Right lobe of liver (tissue), 6 donors: ENCODE results near the gene GPC6. TPM values are rescaled to one million over a fixed set of nuclear protein-coding genes. Genes with fewer than 3 reads are reported as not detected.

Experiments
- ATAC-seq, 4 donors: fragments of 200-7000 bp; cut with Tn5 transposase; one replicate each; pipeline ENCODE4 v1.9.1; 2020; ENCODE audit warnings: mild to moderate bottlenecking in 4 of 4, moderate library complexity in 4 of 4
- DNase-seq, 3 donors: peaks; one replicate each; pipeline ENCODE4 v3.0.0-alpha.2; 2020
- H3K27ac ChIP-seq, 3 donors: fragments of 200-600 bp; one replicate each; pipeline ENCODE4 v1.8.0; 2022
- H3K27me3 ChIP-seq, 2 donors: fragments of 200-600 bp; one replicate each; pipeline ENCODE4 v1.8.0; 2022
- H3K36me3 ChIP-seq, 4 donors: fragments of 200-600 bp; sonication (generic) in 1 of 4; one replicate each; pipeline versions ENCODE4 v1.5.1 to v1.8.0; 2017 to 2022; ENCODE audit warnings: control low read depth in 1 of 4
- H3K4me1 ChIP-seq, 4 donors: fragments of 200-600 bp; sonication (generic) in 1 of 4; one replicate each; pipeline versions ENCODE4 v1.5.1 to v1.8.0; 2017 to 2022; ENCODE audit warnings: control low read depth in 1 of 4
- H3K4me3 ChIP-seq, 3 donors: fragments of 200-600 bp; one replicate each; pipeline ENCODE4 v1.8.0; 2022
- H3K9me3 ChIP-seq, 4 donors: fragments of 200-600 bp; sonication (generic) in 1 of 4; one replicate each; pipeline versions ENCODE4 v1.5.1 to v1.8.0; 2017 to 2022; ENCODE audit warnings: control low read depth in 1 of 4
- CTCF ChIP-seq, 4 donors: fragments of 200-600 bp in 3 of 4; fragments of 450-650 bp in 1 of 4; IDR thresholded peaks; one replicate each; pipeline versions ENCODE4 v1.5.1 to v1.8.0; 2016 to 2022; ENCODE audit warnings: antibody characterized with exemption in 4 of 4, mild to moderate bottlenecking in 2 of 4
- POLR2A ChIP-seq: fragments of 450-650 bp; IDR thresholded peaks from one replicate; pipeline ENCODE4 v1.6.1; 2017; ENCODE audit warnings: antibody characterized with exemption, mild to moderate bottlenecking
- WGBS: methylation state at CpG from one replicate; pipeline ENCODE4 v1.1.6; 2018; ENCODE audit warnings: low coverage, low lambda C conversion rate; ENCODE audit not compliant: insufficient coverage; ENCODE audit errors: missing lambda C conversion rate; 5-methylcytosine and 5-hydroxymethylcytosine counted together
- intact Hi-C, 2 donors: fragments of 100-400 bp; cut with DNase I; formaldehyde crosslinking; loops; one replicate each; pipeline versions ENCODE4 v1.11.2 to v1.14.1; 2022
- total RNA-seq, 6 experiments: library from RNA; depleted of rRNA in 2 of 6; stranded (reverse); fragments of >200 nt in 2 of 6; fragmentation: NEBNext Ultra II Directional in 3 of 6; extraction: Animal tissue kit (Norgen Biotek cat#: 25700) in 3 of 6; gene quantifications; one replicate each; pipeline versions ENCODE4 v1.1.0 to v1.2.4, GENCODE V29; 2016 to 2023
- donor health status: DM: no; HTN: yes; CAD: no.
- donor health status: DM: no; HTN: no; CAD: no.
- donor health status: DM: no; HTN: no; CAD: no.
- donor health status: DM: no; HTN: yes; CAD: no.
- donor health status: DM: no; HTN: yes; CAD: no.

The GPC6 gene
- total RNA-seq, 6 experiments from 2014 or later: 18.6 to 30.1 (median 20.2) TPM

DNA sequence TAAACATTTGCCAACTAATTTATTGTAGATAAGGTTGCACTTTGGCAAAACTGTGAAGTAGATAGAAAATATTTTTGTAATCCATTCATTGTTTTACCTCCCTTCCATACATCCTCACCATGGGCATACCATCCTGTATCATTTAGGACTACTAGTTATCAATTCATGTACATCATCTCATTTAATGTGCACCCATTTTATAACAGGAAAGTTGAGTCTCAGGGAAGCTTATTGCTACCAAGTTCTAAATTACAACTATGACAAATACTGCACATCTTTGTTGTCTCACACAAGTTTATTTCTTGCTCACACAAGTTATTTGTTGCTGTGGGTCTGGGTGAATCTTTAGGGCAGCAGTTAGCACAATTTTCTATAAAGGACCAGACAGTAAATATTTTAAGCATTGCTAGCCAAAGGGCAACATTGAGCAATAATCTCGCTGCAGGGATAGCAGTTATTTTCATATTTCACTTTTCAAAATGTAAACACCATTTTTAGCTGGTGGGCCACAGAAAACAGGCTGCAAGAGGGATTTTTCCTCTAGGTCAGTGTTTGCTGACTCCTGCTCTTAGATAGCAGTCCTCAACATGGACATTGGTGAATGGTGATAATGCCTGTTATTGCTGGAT, 276.5 kb downstream of the GPC6 start:
- intact Hi-C loops: no loop called here
- 42% methylated on average over 1 of the region's 1 CpG for WGBS
- no peak overlapping the region for H3K27ac ChIP-seq
- no peaks in the 10 kb centered on the region for H3K36me3 ChIP-seq
- H3K4me1 ChIP-seq: no peaks in the 10 kb centered on the region
- H3K9me3 ChIP-seq: no peaks in the 10 kb centered on the region
- no peak for DNase-seq
- no peaks in the 10 kb centered on the region for H3K27me3 ChIP-seq
- H3K4me3 ChIP-seq: no peak overlapping the region
- TF ChIP-seq POLR2A (no peak), CTCF (IDR thresholded peaks at IDR 0.05) (no peak)
- ATAC-seq: no peak

DNA sequence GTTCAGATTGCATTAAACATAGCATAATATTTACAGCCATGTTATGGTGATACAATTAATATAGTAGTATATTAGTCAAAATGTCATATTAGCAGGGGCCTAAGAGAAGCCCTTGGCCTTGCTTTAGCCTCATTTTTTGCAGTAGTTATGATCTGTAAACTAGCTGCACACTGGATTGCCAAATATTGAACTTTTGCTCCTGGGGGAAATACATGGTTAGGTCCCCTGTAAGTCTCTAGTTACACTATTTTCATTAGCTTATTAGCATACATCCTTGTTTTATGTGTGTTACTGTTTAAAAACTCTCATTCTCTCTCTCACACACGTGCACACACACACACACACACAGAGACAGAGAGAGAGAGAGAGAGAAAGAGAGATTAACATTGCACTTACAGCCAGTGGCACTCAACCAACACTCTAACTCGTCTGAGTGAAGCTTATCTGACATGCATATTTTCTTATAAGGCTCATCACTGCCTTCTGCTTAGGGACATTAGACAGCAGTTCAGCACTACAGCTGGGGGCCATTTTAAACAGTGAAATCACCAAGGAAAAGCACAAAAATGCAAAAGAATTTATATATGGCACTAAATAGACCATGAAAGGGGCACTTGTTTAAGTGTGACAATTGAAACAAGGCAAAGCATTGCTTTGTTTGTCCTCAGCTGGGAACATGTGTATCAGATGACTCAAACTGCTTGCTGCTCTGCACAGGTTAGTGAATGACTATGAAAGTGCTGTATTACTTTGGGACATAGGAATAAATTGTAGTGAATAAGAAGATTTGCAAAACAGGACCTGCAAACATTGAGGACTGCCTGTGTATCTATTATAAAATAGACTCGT, 278.7 kb downstream of the GPC6 start:
- no peak for DNase-seq
- intact Hi-C loops: no loop called here
- TF ChIP-seq CTCF (IDR thresholded peaks at IDR 0.05) (no peak), POLR2A (no peak)
- Histone ChIP-seq H3K36me3 (no peaks in the 10 kb centered on the region), H3K27ac (no peak overlapping the region), H3K9me3 (no peaks in the 10 kb centered on the region), H3K27me3 (no peaks in the 10 kb centered on the region), H3K4me3 (no peak overlapping the region), H3K4me1 (no peaks in the 10 kb centered on the region)
- WGBS: 37% methylated on average over 3 of the region's 3 CpGs
- peak in 3 of 4 donors; percentile 12 to 45 (median 23) for ATAC-seq

- 50% methylated on average over 2 of the region's 2 CpGs for WGBS
- no peak overlapping the region for H3K4me3 ChIP-seq
- no peaks in the 10 kb centered on the region for H3K4me1 ChIP-seq
- no peaks in the 10 kb centered on the region for H3K27me3 ChIP-seq
- ATAC-seq (no peak), DNase-seq (no peak)
- no peak overlapping the region for H3K27ac ChIP-seq
- TF ChIP-seq POLR2A (no peak), CTCF (IDR thresholded peaks at IDR 0.05) (no peak)
- intact Hi-C loops: no loop called here
- no peaks in the 10 kb centered on the region for H3K36me3 ChIP-seq
- H3K9me3 ChIP-seq: no peaks in the 10 kb centered on the region
Observed at GRCh38 chr13:93511011-93511410, 284.4 kb downstream of the GPC6 start.

DNA sequence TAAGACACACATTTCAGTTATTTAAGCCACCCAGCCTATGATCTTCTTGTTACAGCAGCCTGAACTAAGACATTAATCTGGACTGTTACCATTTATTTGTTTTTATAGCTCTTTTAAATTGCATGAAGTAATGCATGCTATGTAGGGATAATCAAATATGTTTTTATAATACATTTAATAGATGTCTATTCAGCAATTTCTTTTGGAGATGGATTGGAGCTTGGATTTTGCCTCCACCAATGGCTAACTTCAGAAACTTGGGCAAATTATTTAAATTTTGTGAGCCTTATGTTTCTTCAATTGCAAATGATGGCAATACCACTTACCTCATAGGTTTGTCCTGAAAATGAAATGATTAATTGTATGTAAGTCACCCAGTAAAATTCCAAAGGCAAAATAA, 288.7 kb downstream of the GPC6 start:
- no peak for ATAC-seq
- intact Hi-C loops: no loop called here
- H3K36me3 ChIP-seq: no peaks in the 10 kb centered on the region

More for the DNA sequence above, 288.7 kb downstream of the GPC6 start:
- no peaks in the 10 kb centered on the region for H3K9me3 ChIP-seq
- H3K4me3 ChIP-seq: no peak overlapping the region
- TF ChIP-seq CTCF (IDR thresholded peaks at IDR 0.05) (no peak), POLR2A (no peak)
- no peaks in the 10 kb centered on the region for H3K27me3 ChIP-seq
- DNase-seq: no peak
- H3K27ac ChIP-seq: no peak overlapping the region
- H3K4me1 ChIP-seq: no peaks in the 10 kb centered on the region
